ENCODE results near the gene UQCC2. TPM values are rescaled to one million over a fixed set of nuclear protein-coding genes. Genes with fewer than 3 reads are reported as not detected.

Gene UQCC2
- total and polyA plus RNA-seq, 2 donors (not counting 1 experiment from before 2014, with no cell fraction given) = 13.2 to 16.6 TPM

- ATAC-seq (ENCODE audit: low read depth) = no peak
- no peak overlapping the region for H3K4me2 ChIP-seq (replicated peaks; ENCODE audit: low read depth, low read length, poor library complexity, severe bottlenecking)
Measured at GRCh38 chr6:33670086-33670660, 41.3 kb downstream of the UQCC2 start.

More at GRCh38 chr6:33670086-33670660, 41.3 kb downstream of the UQCC2 start:
- Histone ChIP-seq H3K4me3 (ENCODE audit: control extremely low read depth in 1 of 5, extremely low read depth in 1 of 5, insufficient read depth in 1 of 5, low read depth in 2 of 5, low read length in 4 of 5) (no peak overlapping the region), H3K36me3 (replicated peaks in 1 of 2; ENCODE audit: control extremely low read depth in 1 of 2, control insufficient read depth in 1 of 2, extremely low read depth in 1 of 2, insufficient read depth in 2 of 2, low read length in 1 of 2) (peaks cover 0 to 85% of the 10 kb centered on the region in 2 experiments), H3K79me2 (ENCODE audit: control insufficient read depth, insufficient read depth, low read length) (no peaks in the 10 kb centered on the region), H3K9ac (ENCODE audit: low read length) (no peak overlapping the region), H3K4me1 (ENCODE audit: control insufficient read depth in 2 of 2, insufficient read depth in 2 of 2, low read length in 2 of 2) (peaks cover 0 to 16% of the 10 kb centered on the region in 2 donors), H2AFZ (ENCODE audit: insufficient read depth, low read depth, low read length, poor library complexity, severe bottlenecking) (no peak overlapping the region), H4K20me1 (ENCODE audit: control insufficient read depth, insufficient read depth, low read length, poor library complexity, severe bottlenecking) (no peaks in the 10 kb centered on the region), H3K27me3 (replicated peaks in 1 of 4; ENCODE audit: control extremely low read depth in 1 of 4, control insufficient read depth in 3 of 4, insufficient read depth in 4 of 4, low read length in 3 of 4) (no peaks in the 10 kb centered on the region), H3K27ac (ENCODE audit: low read length in 2 of 2) (no peak overlapping the region), H3K9me3 (ENCODE audit: control extremely low read depth in 1 of 3, control insufficient read depth in 2 of 3, insufficient read depth in 1 of 3, low read length in 2 of 3) (peaks cover 0 to 3% (median 0%) of the 10 kb centered on the region in 3 donors)
- Mint-ChIP-seq H3K4me1 (peaks cover 13% of the 10 kb centered on the region), H3K9me3 (ENCODE audit: insufficient read depth) (no peaks in the 10 kb centered on the region), H3K27me3 (no peaks in the 10 kb centered on the region), H3K27ac (no peak overlapping the region), H3K4me3 (no peak overlapping the region)
- CTCF ChIA-PET = interaction anchor here (1.1 to 1.7 kb wide), 3 partner anchors 30 to 86 kb away, joined by 3 to 5 read pairs (median 4); no protein-coding TSS in a partner anchor
- DNase-seq = no peak
- WGBS (ENCODE audit: insufficient coverage) = 98% methylated on average over 18 of the region's 21 CpGs
- intact Hi-C loops (cut with micrococcal nuclease) = no loop called here
- POLR2A ChIA-PET = no interaction called here
- TF ChIP-seq CTCF (IDR thresholded peaks at IDR 0.05) (no peak), EZH2 (IDR thresholded peaks at IDR 0.05; ENCODE audit: borderline replicate concordance, insufficient read depth, low read depth, low read length, poor library complexity, severe bottlenecking) (no peak)

Measured in B cell (primary cell).